K562 (cell line): Measurements from ENCODE around the gene RNF214. TPM values are rescaled to one million over a fixed set of nuclear protein-coding genes. Genes with fewer than 3 reads are reported as not detected.

Experiments
- ATAC-seq: fragments of 200-7000 bp; cut with Tn5 transposase; 3 replicates; pipeline ENCODE4 v1.9.1; 2020; ENCODE audit warnings: moderate library complexity
- BruUV-seq: library from RNA; stranded (reverse); fragments of 400-500 nt; replicated peaks from 2 replicates; lab custom pipeline; 2021; lab: Mats Ljungman, UMichigan
- CTCF ChIA-PET: fragments of 300-600 bp; formaldehyde crosslinking; extraction: SDS; loops from one replicate; lab custom pipeline; 2021; ENCODE audit warnings: low intra/inter-chr PET ratio; lab: Yijun Ruan, JAX
- POLR2A ChIA-PET: fragments of 300-600, 350-650 bp; sonication (Branson Sonifier 250); formaldehyde crosslinking; extraction: SDS; loops from one replicate; lab custom pipeline; 2021; ENCODE audit warnings: antibody characterized with exemption, inconsistent platforms; lab: Yijun Ruan, JAX
- DNase-seq, 4 experiments: peaks; one replicate each; pipeline versions ENCODE4 v3.0.0 to v3.0.0-alpha.2; 2011 to 2018; ENCODE audit warnings: low spot score in 3 of 4, mixed read lengths in 3 of 4; ENCODE audit errors: extremely low read depth in 1 of 4
- FAIRE-seq: peaks from 2 replicates; lab custom pipeline; 2011; peaks lifted over from hg19 to GRCh38; lab: Jason Lieb, UNC
- H2AFZ ChIP-seq: 2 replicates; pipeline ENCODE4 v1.6.0; 2011; ENCODE audit warnings: low read depth, low read length, control low read depth, inconsistent platforms
- H3K27ac ChIP-seq: fragments of 200-600 bp; 3 replicates; pipeline ENCODE4 v1.8.0; 2011; ENCODE audit warnings: low read depth, mild to moderate bottlenecking, control low read depth, inconsistent platforms, low read length, moderate library complexity, mixed read lengths; ENCODE audit errors: extremely low read depth
- H3K27me3 ChIP-seq, 2 experiments: fragments of 300-600 bp in 1 of 2; 2 replicates in 1 of 2; 3 replicates in 1 of 2; pipeline versions ENCODE4 v1.6.0 to v1.8.0; 2011; ENCODE audit warnings: inconsistent platforms in 2 of 2, low read length in 2 of 2, mild to moderate bottlenecking in 1 of 2, mixed read lengths in 1 of 2, moderate library complexity in 1 of 2; ENCODE audit not compliant: control insufficient read depth in 2 of 2, insufficient read depth in 2 of 2
- H3K36me3 ChIP-seq: fragments of 300-600 bp; 3 replicates; pipeline ENCODE4 v1.8.0; 2011; ENCODE audit warnings: mild to moderate bottlenecking, low read length, inconsistent platforms; ENCODE audit not compliant: control insufficient read depth, insufficient read depth
- H3K4me1 ChIP-seq, 2 experiments: fragments of 200-600 bp in 1 of 2; replicated peaks in 1 of 2; 2 replicates in 1 of 2; 3 replicates in 1 of 2; pipeline versions ENCODE4 v1.5.1 to v1.8.0; 2011; ENCODE audit warnings: inconsistent platforms in 2 of 2, low read length in 2 of 2, mild to moderate bottlenecking in 1 of 2, mixed read lengths in 1 of 2, moderate library complexity in 1 of 2; ENCODE audit not compliant: control insufficient read depth in 2 of 2, insufficient read depth in 2 of 2
- H3K4me2 ChIP-seq: 2 replicates; pipeline ENCODE4 v1.6.1; 2011; ENCODE audit warnings: low read length, control low read depth, inconsistent platforms, mixed read lengths; ENCODE audit not compliant: insufficient read depth
- H3K4me3 ChIP-seq: fragments of 200-600 bp; sonication (generic), shearing (Covaris generic); 2 replicates; pipeline ENCODE4 v1.5.1; 2016; ENCODE audit warnings: control low read depth, inconsistent platforms
- H3K79me2 ChIP-seq: fragments of 200-600 bp; 3 replicates; pipeline ENCODE4 v1.8.0; 2011; ENCODE audit warnings: low read length, inconsistent platforms; ENCODE audit not compliant: control insufficient read depth, insufficient read depth
- H3K9ac ChIP-seq, 2 experiments: 2 replicates each; pipeline versions ENCODE4 v1.6.0 to v1.6.1; 2011; ENCODE audit warnings: low read depth in 2 of 2, low read length in 2 of 2, control low read depth in 1 of 2, inconsistent platforms in 1 of 2, mild to moderate bottlenecking in 1 of 2, mixed read lengths in 1 of 2; ENCODE audit not compliant: insufficient read depth in 1 of 2
- H3K9me1 ChIP-seq: one replicate; pipeline ENCODE4 v1.6.0; 2011; ENCODE audit warnings: inconsistent platforms, mild to moderate bottlenecking, low read length, moderate library complexity; ENCODE audit not compliant: control insufficient read depth, insufficient read depth
- H3K9me3 ChIP-seq: replicated peaks from 2 replicates; pipeline ENCODE4 v1.5.1; 2011; ENCODE audit warnings: low read depth, low read length, inconsistent platforms; ENCODE audit not compliant: control insufficient read depth, insufficient read depth
- H4K20me1 ChIP-seq: replicated peaks from 2 replicates; pipeline ENCODE4 v1.6.1; 2011; ENCODE audit warnings: low read length, inconsistent platforms, mixed read lengths; ENCODE audit not compliant: control insufficient read depth, insufficient read depth
- POLR2G ChIP-seq: fragments of 200-400 bp; formaldehyde crosslinking; IDR thresholded peaks from 2 replicates; pipeline ENCODE4 v1.6.1; 2017; ENCODE audit warnings: low read depth, mild to moderate bottlenecking, antibody characterized with exemption, low read length, moderate library complexity
- XRCC5 ChIP-seq: fragments of 200-400 bp; formaldehyde crosslinking; IDR thresholded peaks from 2 replicates; pipeline ENCODE4 v1.6.1; 2017; ENCODE audit warnings: low read depth, mild to moderate bottlenecking, low read length
- ZNF785 ChIP-seq: fragments of 250-450 bp; sonication (Bioruptor Pico); IDR thresholded peaks from 2 replicates; pipeline ENCODE4 v1.4.0; 2020; ENCODE audit warnings: mild to moderate bottlenecking
- WGBS: fragments of 100-300 bp; shearing (Covaris generic); methylation state at CpG from one replicate; pipeline ENCODE4 v1.1.6; 2016; ENCODE audit warnings: low coverage, mixed read lengths; ENCODE audit not compliant: insufficient coverage; ENCODE audit errors: missing lambda C conversion rate; 5-methylcytosine and 5-hydroxymethylcytosine counted together
- in situ Hi-C: fragments of 300-500 bp; cut with MboI; formaldehyde crosslinking; loops from 4 replicates; pipeline ENCODE4 v1.15.0; 2018; ENCODE audit warnings: inconsistent platforms, mixed read lengths
- intact Hi-C: fragments of 100-400 bp; cut with micrococcal nuclease; formaldehyde crosslinking; loops from 2 replicates; pipeline ENCODE4 v1.14.2; 2022
- polyA plus RNA-seq, 8 experiments: library from polyadenylated mRNA; depleted of rRNA in 4 of 8; stranded (reverse) in 5 of 8; unstranded in 3 of 8; fragments of >200 nt; fragmentation: Nextera tagmentation in 2 of 8; fragmentation: Illumina TruSeq in 1 of 8; extraction: Ambion mirVana in 2 of 8; extraction: Trizol in 1 of 8; gene quantifications; 2 replicates each; pipeline versions ENCODE4 v1.2.1 to v1.2.3, GENCODE V29; 2011 to 2014; ENCODE audit warnings: inconsistent platforms in 1 of 8, missing spikeins in 1 of 8
- total RNA-seq, 7 experiments: library from RNA; depleted of rRNA in 6 of 7; stranded (reverse); fragments of >200 nt in 6 of 7; fragmentation: Illumina TruSeq in 2 of 7; extraction: Trizol in 2 of 7; gene quantifications; 2 replicates each; pipeline versions ENCODE4 v1.2.1 to v1.2.3, GENCODE V29; 2011 to 2021; ENCODE audit warnings: low replicate concordance in 1 of 7
- TF ChIP-seq, protein P1 (sequence below), 3 experiments: fragments of 200-800 bp in 1 of 3; sonication (Bioruptor generic) in 1 of 3; sonication (generic) in 1 of 3; formaldehyde crosslinking in 1 of 3; IDR thresholded peaks; 2 replicates each; pipeline versions ENCODE4 v1.6.1 to v1.8.0; 2016 to 2022; ENCODE audit warnings: mild to moderate bottlenecking in 2 of 3, missing compliant biosample characterization in 2 of 3, missing genetic modification characterization in 2 of 3, missing genetic modification reagents in 1 of 3
- TF ChIP-seq, protein P2 (sequence below): sonication (generic); formaldehyde crosslinking; IDR thresholded peaks from 2 replicates; pipeline ENCODE4 v1.8.0; 2022; ENCODE audit warnings: mild to moderate bottlenecking, missing genetic modification reagents

The RNF214 gene
- total and polyA plus RNA-seq, 9 of the 15 experiments (the other 6 are each of a cell fraction or from before 2014, with no cell fraction given), result 6.6 to 24.8 (median 11.9) TPM

DNA sequence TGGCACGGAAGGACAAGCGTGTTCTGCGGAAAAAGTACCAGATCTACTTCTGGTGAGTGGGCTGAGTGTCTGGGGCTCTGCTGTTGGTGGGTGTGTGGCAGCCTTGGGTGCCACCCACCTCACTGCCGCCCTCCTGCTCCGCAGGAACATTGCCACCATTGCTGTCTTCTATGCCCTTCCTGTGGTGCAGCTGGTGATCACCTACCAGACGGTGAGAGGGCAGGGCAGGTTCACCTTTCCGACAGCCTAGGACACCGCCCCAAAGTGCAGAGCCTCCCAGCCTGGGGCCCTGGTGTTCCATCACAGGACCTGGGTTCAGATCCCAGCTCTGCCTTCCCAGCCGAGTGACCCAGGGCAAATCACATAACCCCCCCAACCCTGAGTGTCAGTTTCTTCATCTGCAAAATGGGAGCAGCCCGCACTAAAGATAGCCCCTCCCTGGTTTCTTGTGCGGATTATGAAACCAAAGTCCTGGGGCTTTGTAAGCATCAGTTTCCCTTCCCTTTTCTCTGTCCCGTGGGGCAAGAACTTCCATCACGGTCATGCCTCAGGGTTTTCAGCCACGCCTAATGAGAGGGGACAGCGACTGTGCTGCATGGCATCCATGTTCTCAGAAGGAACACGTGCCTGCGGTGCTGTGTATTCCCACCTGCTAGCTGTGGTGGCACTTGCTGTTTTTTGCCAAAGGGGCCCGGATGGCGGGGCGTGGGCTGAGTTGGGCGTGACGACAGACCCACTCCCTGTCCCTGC is 43.1 kb upstream of the RNF214 start:
- FAIRE-seq, result no peak
- Histone ChIP-seq H3K36me3 (peaks cover 47% of the 10 kb centered on the region; the same call in 1 of the 3 replicates), H3K9ac (peak overlapping the region in 1 of 2 experiments; percentile 13; a peak in 1 of 4 replicates), H3K4me2 (no peak overlapping the region), H2AFZ (no peak overlapping the region), H3K9me3 (no peaks in the 10 kb centered on the region), H3K79me2 (no peaks in the 10 kb centered on the region), H3K4me3 (no peak overlapping the region), H4K20me1 (0 out of 2 replicates have a peak, but pooled peaks cover 3% of the 10 kb centered on the region), H3K9me1 (no peaks in the 10 kb centered on the region), H3K27ac (no peak overlapping the region), H3K4me1 (0 out of 5 replicates have a peak, but pooled peaks cover 0 to 4% of the 10 kb centered on the region in 2 experiments), H3K27me3 (no peaks in the 10 kb centered on the region)
- no peak for DNase-seq
- no TSS peak for BruUV-seq
- ChIA-PET POLR2A (no interaction called here), CTCF (interaction anchor here (0.6 kb wide), 1 partner anchor 448 kb away, joined by 3 read pairs; no protein-coding TSS in a partner anchor)
- intact Hi-C loops, result no loop called here
- in situ Hi-C loops, result no loop called here
- no peak for TF ChIP-seq ZNF785 (CRISPR knock-in tag)
- no peak for TF ChIP-seq XRCC5
- TF ChIP-seq, protein P1, sequence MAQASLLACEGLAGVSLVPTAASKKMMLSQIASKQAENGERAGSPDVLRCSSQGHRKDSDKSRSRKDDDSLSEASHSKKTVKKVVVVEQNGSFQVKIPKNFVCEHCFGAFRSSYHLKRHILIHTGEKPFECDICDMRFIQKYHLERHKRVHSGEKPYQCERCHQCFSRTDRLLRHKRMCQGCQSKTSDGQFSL (CRISPR knock-in tag; IDR thresholded peaks at IDR 0.05), result 0 out of 2 replicates have a peak, but pooled peaks have one; percentile 39
- TF ChIP-seq, protein P1 (tag; IDR thresholded peaks at IDR 0.05), result 0 out of 4 replicates have a peak, but pooled peaks of 1 of the 2 experiments have one; percentile 33
- TF ChIP-seq POLR2G, result peak; percentile 8; the same call in 1 of the 2 replicates
- TF ChIP-seq, protein P2, sequence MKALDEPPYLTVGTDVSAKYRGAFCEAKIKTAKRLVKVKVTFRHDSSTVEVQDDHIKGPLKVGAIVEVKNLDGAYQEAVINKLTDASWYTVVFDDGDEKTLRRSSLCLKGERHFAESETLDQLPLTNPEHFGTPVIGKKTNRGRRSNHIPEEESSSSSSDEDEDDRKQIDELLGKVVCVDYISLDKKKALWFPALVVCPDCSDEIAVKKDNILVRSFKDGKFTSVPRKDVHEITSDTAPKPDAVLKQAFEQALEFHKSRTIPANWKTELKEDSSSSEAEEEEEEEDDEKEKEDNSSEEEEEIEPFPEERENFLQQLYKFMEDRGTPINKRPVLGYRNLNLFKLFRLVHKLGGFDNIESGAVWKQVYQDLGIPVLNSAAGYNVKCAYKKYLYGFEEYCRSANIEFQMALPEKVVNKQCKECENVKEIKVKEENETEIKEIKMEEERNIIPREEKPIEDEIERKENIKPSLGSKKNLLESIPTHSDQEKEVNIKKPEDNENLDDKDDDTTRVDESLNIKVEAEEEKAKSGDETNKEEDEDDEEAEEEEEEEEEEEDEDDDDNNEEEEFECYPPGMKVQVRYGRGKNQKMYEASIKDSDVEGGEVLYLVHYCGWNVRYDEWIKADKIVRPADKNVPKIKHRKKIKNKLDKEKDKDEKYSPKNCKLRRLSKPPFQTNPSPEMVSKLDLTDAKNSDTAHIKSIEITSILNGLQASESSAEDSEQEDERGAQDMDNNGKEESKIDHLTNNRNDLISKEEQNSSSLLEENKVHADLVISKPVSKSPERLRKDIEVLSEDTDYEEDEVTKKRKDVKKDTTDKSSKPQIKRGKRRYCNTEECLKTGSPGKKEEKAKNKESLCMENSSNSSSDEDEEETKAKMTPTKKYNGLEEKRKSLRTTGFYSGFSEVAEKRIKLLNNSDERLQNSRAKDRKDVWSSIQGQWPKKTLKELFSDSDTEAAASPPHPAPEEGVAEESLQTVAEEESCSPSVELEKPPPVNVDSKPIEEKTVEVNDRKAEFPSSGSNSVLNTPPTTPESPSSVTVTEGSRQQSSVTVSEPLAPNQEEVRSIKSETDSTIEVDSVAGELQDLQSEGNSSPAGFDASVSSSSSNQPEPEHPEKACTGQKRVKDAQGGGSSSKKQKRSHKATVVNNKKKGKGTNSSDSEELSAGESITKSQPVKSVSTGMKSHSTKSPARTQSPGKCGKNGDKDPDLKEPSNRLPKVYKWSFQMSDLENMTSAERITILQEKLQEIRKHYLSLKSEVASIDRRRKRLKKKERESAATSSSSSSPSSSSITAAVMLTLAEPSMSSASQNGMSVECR (CRISPR knock-in tag), result 0 out of 2 replicates have a peak, but pooled peaks have one; percentile 34
- 92% methylated on average over 19 of the region's 22 CpGs for WGBS
- no peak for ATAC-seq
